HL-60 (cell line): ENCODE measurements around the gene FGFR3.

Experiments used
- DNase-seq, 2 experiments: peaks; one replicate each; pipeline ENCODE4 v3.0.0-alpha.2; 2010 to 2020; ENCODE audit warnings: low read depth in 1 of 2, low spot score in 1 of 2
- H3K27ac ChIP-seq: fragments of 250-450 bp; sonication (Bioruptor Pico); replicated peaks from 2 replicates; pipeline ENCODE4 v1.5.1; 2020; ENCODE audit warnings: mild to moderate bottlenecking, moderate library complexity
- H3K27me3 ChIP-seq: fragments of 250-450 bp; sonication (Bioruptor Pico); 2 replicates; pipeline ENCODE4 v1.5.1; 2021; ENCODE audit warnings: mild to moderate bottlenecking, moderate library complexity; ENCODE audit not compliant: insufficient read depth, poor library complexity, severe bottlenecking
- H3K4me3 ChIP-seq: replicated peaks from 2 replicates; pipeline ENCODE4 v1.5.1; 2011; ENCODE audit warnings: mild to moderate bottlenecking, control low read depth, low read length; ENCODE audit not compliant: insufficient read depth
- CTCF ChIP-seq: IDR thresholded peaks from one replicate; pipeline ENCODE4 v1.5.1; 2011; ENCODE audit warnings: low read length, control low read depth, inconsistent platforms; ENCODE audit not compliant: insufficient read depth
- GABPA ChIP-seq: IDR thresholded peaks from 2 replicates; pipeline ENCODE4 v1.6.1; 2012; ENCODE audit warnings: low read depth
- POLR2AphosphoS5 ChIP-seq: IDR thresholded peaks from 2 replicates; pipeline ENCODE4 v1.6.1; 2012; ENCODE audit warnings: low read depth
- REST ChIP-seq: IDR thresholded peaks from 2 replicates; pipeline ENCODE4 v1.6.1; 2012; ENCODE audit warnings: low read depth; ENCODE audit not compliant: insufficient replicate concordance
- SPI1 ChIP-seq: IDR thresholded peaks from 2 replicates; pipeline ENCODE4 v1.6.1; 2012; ENCODE audit warnings: low read depth, mild to moderate bottlenecking, borderline replicate concordance

Gene FGFR3

GRCh38 chr4:1797298-1797860 is 4.3 kb downstream of the FGFR3 start:
- TF ChIP-seq CTCF (no peak), SPI1 (no peak)
- H3K4me3 ChIP-seq: no peak overlapping the region
- H3K27ac ChIP-seq: no peak overlapping the region
- no peak for DNase-seq
- peaks cover 37% of the 10 kb centered on the region for H3K27me3 ChIP-seq

- DNase-seq: no peak
- no peak for TF ChIP-seq GABPA
- TF ChIP-seq SPI1: no peak
- TF ChIP-seq REST: no peak
- no peak for TF ChIP-seq POLR2AphosphoS5
- TF ChIP-seq CTCF: no peak
- Histone ChIP-seq H3K27ac (no peak overlapping the region), H3K27me3 (peaks cover 33% of the 10 kb centered on the region), H3K4me3 (no peak overlapping the region)
Measured at GRCh38 chr4:1797861-1798579, 4.9 kb downstream of the FGFR3 start.

GRCh38 chr4:1798580-1799386 is 5.7 kb downstream of the FGFR3 start:
- Histone ChIP-seq H3K4me3 (no peak overlapping the region), H3K27ac (no peak overlapping the region), H3K27me3 (peaks cover 33% of the 10 kb centered on the region)
- no peak for DNase-seq
- TF ChIP-seq POLR2AphosphoS5: no peak
- no peak for TF ChIP-seq SPI1
- TF ChIP-seq CTCF: no peak
- TF ChIP-seq REST: no peak
- TF ChIP-seq GABPA: no peak
